ENCODE results near the gene SELE. TPM values are rescaled to one million over a fixed set of nuclear protein-coding genes. Genes with fewer than 3 reads are reported as not detected.

SELE gene
- total RNA-seq, 2 donors from 2014 or later = 0.11 to 0.94 TPM

DNA sequence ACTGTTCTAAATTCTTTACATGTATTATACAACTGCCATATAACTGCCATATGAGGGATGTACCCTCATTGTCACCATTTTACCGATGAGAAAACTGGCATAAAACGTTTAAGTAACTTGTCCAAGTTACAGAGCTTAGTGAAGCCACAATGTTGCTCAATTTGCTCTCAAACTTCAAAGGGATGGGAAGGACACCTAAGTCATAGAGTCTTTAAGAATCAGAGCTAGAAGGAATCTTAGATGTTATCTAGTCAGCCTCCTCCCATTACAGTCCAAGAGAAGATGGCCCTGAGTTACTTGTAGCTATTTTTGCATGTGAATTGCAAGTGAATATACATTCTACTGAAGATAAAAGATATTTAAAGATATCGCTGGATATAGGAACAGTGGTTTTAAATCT lies 54.2 kb downstream of the SELE start:
- Histone ChIP-seq H3K27ac (no peak overlapping the region), H3K36me3 (no peaks in the 10 kb centered on the region), H3K4me3 (no peak overlapping the region), H3K9me3 (no peaks in the 10 kb centered on the region), H3K27me3 (no peaks in the 10 kb centered on the region), H3K4me1 (no peaks in the 10 kb centered on the region)
- TF ChIP-seq, protein P1, sequence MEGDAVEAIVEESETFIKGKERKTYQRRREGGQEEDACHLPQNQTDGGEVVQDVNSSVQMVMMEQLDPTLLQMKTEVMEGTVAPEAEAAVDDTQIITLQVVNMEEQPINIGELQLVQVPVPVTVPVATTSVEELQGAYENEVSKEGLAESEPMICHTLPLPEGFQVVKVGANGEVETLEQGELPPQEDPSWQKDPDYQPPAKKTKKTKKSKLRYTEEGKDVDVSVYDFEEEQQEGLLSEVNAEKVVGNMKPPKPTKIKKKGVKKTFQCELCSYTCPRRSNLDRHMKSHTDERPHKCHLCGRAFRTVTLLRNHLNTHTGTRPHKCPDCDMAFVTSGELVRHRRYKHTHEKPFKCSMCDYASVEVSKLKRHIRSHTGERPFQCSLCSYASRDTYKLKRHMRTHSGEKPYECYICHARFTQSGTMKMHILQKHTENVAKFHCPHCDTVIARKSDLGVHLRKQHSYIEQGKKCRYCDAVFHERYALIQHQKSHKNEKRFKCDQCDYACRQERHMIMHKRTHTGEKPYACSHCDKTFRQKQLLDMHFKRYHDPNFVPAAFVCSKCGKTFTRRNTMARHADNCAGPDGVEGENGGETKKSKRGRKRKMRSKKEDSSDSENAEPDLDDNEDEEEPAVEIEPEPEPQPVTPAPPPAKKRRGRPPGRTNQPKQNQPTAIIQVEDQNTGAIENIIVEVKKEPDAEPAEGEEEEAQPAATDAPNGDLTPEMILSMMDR (IDR thresholded peaks at IDR 0.05) = no peak
- DNase-seq (ENCODE audit: low spot score) = no peak

DNA sequence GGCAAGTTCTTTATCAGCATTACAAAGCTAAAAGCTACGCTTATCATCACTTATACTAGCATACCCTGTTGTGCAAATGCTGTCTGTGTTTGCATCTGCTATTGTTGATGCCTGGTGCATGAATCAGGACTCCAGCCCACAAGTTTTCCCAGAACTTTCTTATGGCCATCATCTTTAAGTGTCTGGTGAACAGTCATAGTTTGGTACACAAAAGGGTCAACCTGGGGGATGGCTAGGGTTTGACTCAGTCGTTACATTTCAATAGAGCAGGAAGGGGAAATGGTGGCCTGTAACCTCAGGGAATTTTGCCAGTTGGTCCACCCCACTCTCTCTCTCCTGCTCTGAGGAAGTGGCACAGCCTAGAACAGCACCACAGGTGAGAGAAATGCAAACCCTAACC lies 57.9 kb downstream of the SELE start:
- Histone ChIP-seq H3K36me3 (no peaks in the 10 kb centered on the region), H3K4me1 (no peaks in the 10 kb centered on the region), H3K9me3 (no peaks in the 10 kb centered on the region), H3K27me3 (no peaks in the 10 kb centered on the region), H3K27ac (no peak overlapping the region), H3K4me3 (no peak overlapping the region)
- DNase-seq (ENCODE audit: low spot score) = no peak
- TF ChIP-seq, protein P1 (IDR thresholded peaks at IDR 0.05) = no peak

Other genes with a start within 250 kb of the SELE start
- 10 to 100 TPM; 23.5 to 24.1 TPM for gene SLC19A2, start 248.1 kb downstream of the SELE start, total RNA-seq
- gene F5, start 147.6 kb downstream of the SELE start, total RNA-seq = 10 to 100 TPM in 1 of 2 donors, 1 to 10 TPM in 1; 4.9 to 55.5 TPM
- gene SELP, start 104.0 kb downstream of the SELE start, total RNA-seq = 10 to 100 TPM; 13.7 to 16.7 TPM
- 1 to 10 TPM in 1 of 2 donors, under 1 TPM in 1; 0.74 to 2.2 TPM for gene SELL, start 22.5 kb downstream of the SELE start, total RNA-seq
- gene METTL18, start 60.8 kb upstream of the SELE start, total RNA-seq = 1 to 10 TPM; 4.0 to 5.7 TPM
- gene SCYL3, start 159.8 kb upstream of the SELE start, total RNA-seq = 1 to 10 TPM; 6.4 to 6.5 TPM

Data from right atrium auricular region (tissue), 2 donors.